ENCODE data around the gene IFI27L2.

The IFI27L2 gene

DNA sequence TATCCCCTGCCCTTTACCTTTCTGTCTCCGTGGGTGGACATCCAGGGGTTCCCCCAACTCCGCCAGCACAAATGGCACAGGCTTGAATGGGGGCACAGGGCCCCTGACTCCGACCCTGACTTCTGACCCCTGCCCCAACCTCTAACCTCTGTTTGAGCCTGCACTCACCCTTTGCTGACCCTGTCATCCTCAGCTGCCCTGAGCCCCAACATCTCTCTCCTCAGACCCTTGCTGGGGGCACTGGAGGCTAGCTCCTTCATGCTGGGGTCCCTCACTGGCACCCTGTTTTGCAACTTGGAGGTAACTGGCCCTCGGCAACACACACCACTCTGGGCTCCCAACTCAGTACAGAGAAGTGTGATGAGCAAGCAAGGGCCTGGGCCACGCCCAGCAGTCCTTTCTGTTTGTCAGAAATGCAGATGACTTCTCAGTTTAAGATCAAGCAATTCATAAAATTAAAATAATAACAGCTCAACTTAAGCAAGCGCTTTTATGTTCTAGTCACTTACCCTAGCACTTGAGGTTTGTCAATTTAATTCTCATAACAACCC lies 16.8 kb downstream of the IFI27L2 start:
- DNase-seq (ENCODE audit: low spot score): no peak
- in situ Hi-C loops (cut with MboI; ENCODE audit: low sequenced_read_pairs, unreplicated experiment): no loop called here

DNA sequence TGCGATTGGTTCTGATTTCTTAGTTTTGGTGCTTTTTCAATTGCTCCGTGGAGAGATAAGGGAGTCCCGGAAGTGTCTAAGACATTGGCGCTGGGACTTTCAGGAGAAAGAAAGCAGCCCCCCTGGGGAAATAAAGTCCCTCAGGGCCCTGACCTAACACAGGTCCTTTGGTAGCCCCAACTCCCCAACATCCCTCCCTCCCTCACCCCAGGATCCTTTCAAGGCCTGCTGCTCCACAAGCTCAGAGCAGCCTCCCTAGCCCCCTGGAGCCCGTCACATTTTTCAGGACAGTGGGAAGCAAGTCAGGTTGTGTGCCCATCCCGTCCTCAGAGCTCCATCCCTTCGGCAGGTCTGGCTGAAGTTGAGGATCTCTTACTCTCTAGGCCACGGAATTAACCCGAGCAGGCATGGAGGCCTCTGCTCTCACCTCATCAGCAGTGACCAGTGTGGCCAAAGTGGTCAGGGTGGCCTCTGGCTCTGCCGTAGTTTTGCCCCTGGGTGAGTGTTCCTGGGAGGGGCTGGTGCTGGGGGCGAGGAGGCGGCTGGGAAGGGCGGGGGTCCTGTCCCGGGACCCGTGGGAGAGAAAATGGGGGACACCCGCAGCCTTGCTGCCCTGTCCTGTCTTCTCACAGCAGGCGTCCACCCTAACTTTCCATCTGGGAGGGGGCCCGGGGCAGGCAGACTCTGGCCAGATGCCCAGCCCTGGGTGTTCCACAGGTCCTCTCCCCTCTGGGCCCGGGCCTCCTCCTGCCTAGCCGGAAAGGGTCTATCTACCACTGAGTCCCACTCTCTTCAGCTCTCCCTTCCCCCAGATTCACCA lies 17.9 kb downstream of the IFI27L2 start:
- no peak for DNase-seq (ENCODE audit: low spot score)
- TF ChIP-seq, protein P1, sequence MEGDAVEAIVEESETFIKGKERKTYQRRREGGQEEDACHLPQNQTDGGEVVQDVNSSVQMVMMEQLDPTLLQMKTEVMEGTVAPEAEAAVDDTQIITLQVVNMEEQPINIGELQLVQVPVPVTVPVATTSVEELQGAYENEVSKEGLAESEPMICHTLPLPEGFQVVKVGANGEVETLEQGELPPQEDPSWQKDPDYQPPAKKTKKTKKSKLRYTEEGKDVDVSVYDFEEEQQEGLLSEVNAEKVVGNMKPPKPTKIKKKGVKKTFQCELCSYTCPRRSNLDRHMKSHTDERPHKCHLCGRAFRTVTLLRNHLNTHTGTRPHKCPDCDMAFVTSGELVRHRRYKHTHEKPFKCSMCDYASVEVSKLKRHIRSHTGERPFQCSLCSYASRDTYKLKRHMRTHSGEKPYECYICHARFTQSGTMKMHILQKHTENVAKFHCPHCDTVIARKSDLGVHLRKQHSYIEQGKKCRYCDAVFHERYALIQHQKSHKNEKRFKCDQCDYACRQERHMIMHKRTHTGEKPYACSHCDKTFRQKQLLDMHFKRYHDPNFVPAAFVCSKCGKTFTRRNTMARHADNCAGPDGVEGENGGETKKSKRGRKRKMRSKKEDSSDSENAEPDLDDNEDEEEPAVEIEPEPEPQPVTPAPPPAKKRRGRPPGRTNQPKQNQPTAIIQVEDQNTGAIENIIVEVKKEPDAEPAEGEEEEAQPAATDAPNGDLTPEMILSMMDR (IDR thresholded peaks at IDR 0.05; ENCODE audit: borderline replicate concordance, control extremely low read depth, extremely low read depth, insufficient read depth, missing control alignments): no peak
- in situ Hi-C loops (cut with MboI; ENCODE audit: low sequenced_read_pairs, unreplicated experiment): no loop called here

More for the DNA sequence above, 16.8 kb downstream of the IFI27L2 start:
- TF ChIP-seq, protein P1 (IDR thresholded peaks at IDR 0.05; ENCODE audit: borderline replicate concordance, control extremely low read depth, extremely low read depth, insufficient read depth, missing control alignments): no peak

DNA sequence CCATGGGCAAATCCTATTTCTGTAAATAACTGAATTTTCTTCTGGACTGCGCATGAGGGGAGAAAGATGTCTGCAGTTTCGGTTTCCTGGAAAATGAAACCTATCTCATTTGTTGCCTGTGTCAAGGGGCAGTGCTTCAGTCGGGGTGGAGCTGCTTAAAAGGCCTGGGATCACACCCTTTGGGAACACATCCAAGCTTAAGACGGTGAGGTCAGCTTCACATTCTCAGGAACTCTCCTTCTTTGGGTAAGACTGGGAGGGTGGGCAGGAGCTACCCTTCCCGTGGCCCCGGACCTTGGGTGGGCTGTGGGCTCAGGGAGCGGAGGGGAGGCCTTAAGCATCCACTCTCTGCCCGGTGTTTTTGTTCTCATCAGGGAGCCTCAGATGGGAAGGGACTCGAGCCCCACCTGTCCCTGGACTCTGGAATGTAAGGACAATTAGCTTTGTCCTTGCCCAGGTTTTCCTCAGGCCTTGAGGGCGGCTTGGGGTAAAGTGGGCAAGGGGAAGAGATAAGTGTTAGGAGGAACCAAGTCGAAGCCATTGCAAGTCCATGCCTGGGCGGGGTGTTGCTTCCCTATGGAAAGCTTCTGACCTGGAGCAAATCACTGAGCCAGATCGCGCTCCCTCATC lies 18.7 kb downstream of the IFI27L2 start, which contains the start of gene IFI27:
IFI27 (plus strand) TSS at position 185 of the 630 bp plus-strand sequence.
- DNase-seq (ENCODE audit: low spot score): no peak
- in situ Hi-C loops (cut with MboI; ENCODE audit: low sequenced_read_pairs, unreplicated experiment): no loop called here

DNA sequence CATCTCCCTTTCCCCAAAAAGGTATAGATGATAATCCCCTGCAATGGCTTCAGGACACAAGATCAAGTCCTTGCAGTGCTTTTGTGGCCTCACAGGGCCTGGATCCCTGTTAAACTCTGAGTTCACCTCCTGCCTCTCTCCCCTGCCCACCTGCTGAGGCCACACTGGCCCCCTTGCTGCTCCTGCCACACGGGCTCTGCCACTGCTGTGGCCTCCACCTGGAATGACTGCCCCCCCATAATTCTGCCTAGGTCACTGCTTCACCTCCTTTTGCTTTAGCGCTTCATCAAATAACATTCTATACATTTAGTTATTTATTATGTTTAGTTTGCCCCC lies 19.5 kb downstream of the IFI27L2 start:
- TF ChIP-seq, protein P1 (IDR thresholded peaks at IDR 0.05; ENCODE audit: borderline replicate concordance, control extremely low read depth, extremely low read depth, insufficient read depth, missing control alignments): no peak
- no peak for DNase-seq (ENCODE audit: low spot score)
- in situ Hi-C loops (cut with MboI; ENCODE audit: low sequenced_read_pairs, unreplicated experiment): no loop called here

More for the DNA sequence above, 18.7 kb downstream of the IFI27L2 start, which contains the start of gene IFI27:
- TF ChIP-seq, protein P1 (IDR thresholded peaks at IDR 0.05; ENCODE audit: borderline replicate concordance, control extremely low read depth, extremely low read depth, insufficient read depth, missing control alignments): no peak

DNA sequence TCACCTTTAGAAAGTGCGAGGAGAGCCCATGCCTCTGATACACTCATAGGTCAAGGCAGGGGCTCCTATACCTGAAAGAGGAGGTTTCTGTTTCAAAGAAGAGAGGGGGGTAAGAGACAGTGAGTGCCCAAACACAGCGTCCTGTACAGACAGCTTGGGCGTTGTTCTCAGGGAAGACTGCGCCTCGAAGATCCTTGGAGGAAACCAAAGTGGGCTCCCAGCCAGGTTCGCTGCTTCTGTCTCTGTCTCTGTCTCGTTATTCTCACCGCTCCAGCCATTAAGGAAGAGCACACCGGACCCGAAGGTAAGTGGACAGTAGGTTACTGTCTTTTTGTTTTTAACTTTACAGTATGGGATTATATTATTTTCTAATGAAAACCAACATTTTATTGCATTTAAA lies 24.7 kb downstream of the IFI27L2 start:
- no peak for DNase-seq (ENCODE audit: low spot score)
- TF ChIP-seq, protein P1 (IDR thresholded peaks at IDR 0.05; ENCODE audit: borderline replicate concordance, control extremely low read depth, extremely low read depth, insufficient read depth, missing control alignments): no peak
- in situ Hi-C loops (cut with MboI; ENCODE audit: low sequenced_read_pairs, unreplicated experiment): no loop called here

DNA sequence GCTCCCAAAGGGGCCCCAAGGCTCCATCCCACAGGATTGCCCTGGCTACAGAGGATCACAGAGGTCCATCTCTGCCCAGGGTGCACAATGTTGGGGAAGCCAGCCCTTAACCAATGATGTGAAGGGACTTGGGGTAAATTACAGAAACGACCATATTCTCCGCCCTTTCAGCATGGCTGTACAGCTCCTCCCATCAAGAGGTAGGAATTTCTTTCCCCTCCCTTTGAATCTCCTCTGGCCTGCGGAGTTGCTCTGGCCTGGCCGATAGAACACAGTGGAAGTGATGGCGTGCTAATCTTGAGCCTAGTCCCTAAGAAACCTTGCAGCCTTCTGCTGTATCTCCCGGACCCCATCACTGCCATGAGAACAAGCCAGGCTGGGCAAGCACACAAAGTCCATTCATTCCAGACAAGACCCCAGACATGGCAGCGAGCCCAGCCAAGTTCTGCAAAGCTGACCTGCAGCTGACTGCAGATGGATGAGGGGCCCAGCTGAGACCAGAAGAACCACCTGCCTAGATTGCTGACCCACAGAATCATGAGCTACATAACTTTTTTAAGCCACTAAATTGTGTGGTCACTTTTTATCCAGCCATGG lies 25.8 kb downstream of the IFI27L2 start:
- no peak for DNase-seq (ENCODE audit: low spot score)
- in situ Hi-C loops (cut with MboI; ENCODE audit: low sequenced_read_pairs, unreplicated experiment): no loop called here
- TF ChIP-seq, protein P1 (IDR thresholded peaks at IDR 0.05; ENCODE audit: borderline replicate concordance, control extremely low read depth, extremely low read depth, insufficient read depth, missing control alignments): no peak

All from GM13976 (cell line).